SK-N-SH (cell line): Measurements from ENCODE around the gene MXRA8. TPM values are rescaled to one million over a fixed set of nuclear protein-coding genes. Genes with fewer than 3 reads are reported as not detected.

ENCODE experiments used
- CTCF ChIA-PET: fragments of 300-600, 350-600 bp; formaldehyde crosslinking; extraction: SDS; loops from one replicate; lab custom pipeline; 2021; lab: Yijun Ruan, JAX
- POLR2A ChIA-PET: fragments of 350-600 bp; sonication (Branson Sonifier 250); formaldehyde crosslinking; extraction: SDS; loops from one replicate; lab custom pipeline; 2020; ENCODE audit warnings: antibody characterized with exemption, inconsistent platforms; lab: Yijun Ruan, JAX
- DNase-seq: peaks from one replicate; pipeline ENCODE4 v3.0.0; 2012
- H2AFZ ChIP-seq: fragments of 200-600 bp; sonication (generic); 2 replicates; pipeline ENCODE4 v1.8.1; 2016; ENCODE audit warnings: antibody characterized with exemption, mild to moderate bottlenecking, low read depth
- H3F3A ChIP-seq: fragments of 200-600 bp; sonication (generic); replicated peaks from 2 replicates; pipeline ENCODE3; 2016; ENCODE audit warnings: antibody characterized with exemption, mild to moderate bottlenecking; ENCODE audit not compliant: insufficient read depth
- H3K27ac ChIP-seq, 2 experiments: fragments of 200-500 bp in 1 of 2; fragments of 200-600 bp in 1 of 2; sonication (Bioruptor generic) in 1 of 2; sonication (generic), shearing (Covaris generic) in 1 of 2; 2 replicates each; pipeline versions ENCODE4 v1.5.1 to v1.6.1; 2014 to 2016; ENCODE audit warnings: low read depth in 2 of 2, inconsistent platforms in 1 of 2, low read length in 1 of 2, mild to moderate bottlenecking in 1 of 2, mixed read lengths in 1 of 2
- H3K27me3 ChIP-seq: fragments of 200-600 bp; sonication (generic), shearing (Covaris generic); 2 replicates; pipeline ENCODE4 v1.6.1; 2016; ENCODE audit warnings: mixed run types; ENCODE audit not compliant: insufficient read depth
- H3K36me3 ChIP-seq, 2 experiments: fragments of 200-500 bp in 1 of 2; fragments of 200-600 bp in 1 of 2; sonication (Bioruptor generic) in 1 of 2; sonication (generic) in 1 of 2; replicated peaks in 1 of 2; 2 replicates each; pipeline versions ENCODE3 to v1.5.1; 2014 to 2016; ENCODE audit warnings: low read length in 1 of 2, mild to moderate bottlenecking in 1 of 2; ENCODE audit not compliant: insufficient read depth in 2 of 2, control insufficient read depth in 1 of 2
- H3K4me1 ChIP-seq, 2 experiments: fragments of 200-500 bp in 1 of 2; fragments of 200-600 bp in 1 of 2; sonication (Bioruptor generic) in 1 of 2; sonication (generic), shearing (Covaris generic) in 1 of 2; 2 replicates each; pipeline versions ENCODE4 v1.5.1 to v1.6.1; 2014 to 2016; ENCODE audit warnings: low read depth in 1 of 2, low read length in 1 of 2, mixed run types in 1 of 2; ENCODE audit not compliant: insufficient read depth in 2 of 2, control insufficient read depth in 1 of 2
- H3K4me2 ChIP-seq: fragments of 200-600 bp; sonication (generic), shearing (Covaris generic); 2 replicates; pipeline ENCODE4 v1.6.1; 2017; ENCODE audit warnings: mixed run types
- H3K4me3 ChIP-seq, 2 experiments: fragments of 200-500 bp in 1 of 2; fragments of 200-600 bp in 1 of 2; sonication (Bioruptor generic) in 1 of 2; sonication (generic), shearing (Covaris generic) in 1 of 2; 2 replicates each; pipeline versions ENCODE4 v1.5.1 to v1.8.1; 2014 to 2016; ENCODE audit warnings: low read depth in 2 of 2, inconsistent platforms in 1 of 2, low read length in 1 of 2, mild to moderate bottlenecking in 1 of 2, mixed read lengths in 1 of 2, moderate library complexity in 1 of 2
- H3K79me2 ChIP-seq: fragments of 200-600 bp; sonication (generic); 2 replicates; pipeline ENCODE4 v1.8.1; 2017; ENCODE audit warnings: mild to moderate bottlenecking; ENCODE audit not compliant: insufficient read depth
- H3K9ac ChIP-seq: fragments of 200-600 bp; sonication (generic); 2 replicates; pipeline ENCODE4 v1.6.1; 2017; ENCODE audit warnings: mixed run types
- H3K9me2 ChIP-seq: fragments of 200-600 bp; sonication (generic); 2 replicates; pipeline ENCODE4 v1.6.1; 2017; ENCODE audit warnings: mixed run types
- H3K9me3 ChIP-seq: fragments of 200-600 bp; sonication (generic); 2 replicates; pipeline ENCODE4 v1.6.1; 2017; ENCODE audit warnings: mixed run types, mild to moderate bottlenecking, moderate library complexity
- H4K20me1 ChIP-seq: fragments of 200-600 bp; sonication (generic); 2 replicates; pipeline ENCODE4 v1.6.1; 2017; ENCODE audit warnings: mild to moderate bottlenecking, mixed run types; ENCODE audit not compliant: insufficient read depth
- ELF1 ChIP-seq: IDR thresholded peaks from 2 replicates; pipeline ENCODE4 v1.4.0; 2012
- EP300 ChIP-seq, 2 experiments: IDR thresholded peaks; 2 replicates each; pipeline versions ENCODE4 v1.4.0 to v1.6.1; 2012; ENCODE audit warnings: borderline replicate concordance in 1 of 2, low read depth in 1 of 2, low read length in 1 of 2
- FOSL2 ChIP-seq: IDR thresholded peaks from 2 replicates; pipeline ENCODE4 v1.4.0; 2012; ENCODE audit warnings: low read depth, mild to moderate bottlenecking, moderate library complexity, borderline replicate concordance
- FOXJ3 ChIP-seq: sonication (generic); formaldehyde crosslinking; IDR thresholded peaks from 2 replicates; pipeline ENCODE4 v1.5.1; 2020; ENCODE audit warnings: mild to moderate bottlenecking, missing genetic modification reagents
- GABPA ChIP-seq: IDR thresholded peaks from 2 replicates; pipeline ENCODE4 v1.4.0; 2012; ENCODE audit warnings: low read depth, mild to moderate bottlenecking
- GATA2 ChIP-seq: sonication (generic); formaldehyde crosslinking; IDR thresholded peaks from 2 replicates; pipeline ENCODE4 v1.5.0; 2020; ENCODE audit warnings: mild to moderate bottlenecking, missing genetic modification reagents
- JUND ChIP-seq: IDR thresholded peaks from 2 replicates; pipeline ENCODE4 v1.4.0; 2012
- MXI1 ChIP-seq: IDR thresholded peaks from 2 replicates; pipeline ENCODE4 v1.6.1; 2012; ENCODE audit warnings: mild to moderate bottlenecking, low read depth, low read length, improper control_type of control experiment
- PBX3 ChIP-seq: IDR thresholded peaks from 2 replicates; pipeline ENCODE4; 2012
- POLR2AphosphoS5 ChIP-seq: IDR thresholded peaks from 2 replicates; pipeline ENCODE4 v1.6.1; 2012; ENCODE audit warnings: low read depth, low read length
- RAD21 ChIP-seq: IDR thresholded peaks from 2 replicates; pipeline ENCODE4 v1.6.1; 2012; ENCODE audit warnings: mild to moderate bottlenecking, low read length
- RCOR1 ChIP-seq: fragments of 150-350 bp; IDR thresholded peaks from 2 replicates; pipeline ENCODE4 v1.6.1; 2017; ENCODE audit warnings: antibody characterized with exemption, low read length
- REST ChIP-seq: IDR thresholded peaks from 2 replicates; pipeline ENCODE4 v1.6.1; 2012; ENCODE audit warnings: mild to moderate bottlenecking, low read depth, low read length, moderate library complexity
- RFX5 ChIP-seq: IDR thresholded peaks from 2 replicates; pipeline ENCODE4 v1.6.1; 2012; ENCODE audit warnings: mild to moderate bottlenecking, improper control_type of control experiment, low read length
- RXRA ChIP-seq: IDR thresholded peaks from 2 replicates; pipeline ENCODE4 v1.4.0; 2012; ENCODE audit warnings: low read depth, mild to moderate bottlenecking, borderline replicate concordance
- SMC3 ChIP-seq: IDR thresholded peaks from 2 replicates; pipeline ENCODE4 v1.6.1; 2012; ENCODE audit warnings: low read depth, low read length, improper control_type of control experiment
- TAF1 ChIP-seq: IDR thresholded peaks from 2 replicates; pipeline ENCODE4 v1.6.1; 2012; ENCODE audit warnings: low read depth, mild to moderate bottlenecking, low read length, moderate library complexity, borderline replicate concordance
- TCF12 ChIP-seq: IDR thresholded peaks from 2 replicates; pipeline ENCODE4 v1.4.0; 2012
- TEAD4 ChIP-seq: IDR thresholded peaks from 2 replicates; pipeline ENCODE4 v1.4.0; 2012; ENCODE audit warnings: mild to moderate bottlenecking, borderline replicate concordance; ENCODE audit not compliant: insufficient read depth
- USF1 ChIP-seq: IDR thresholded peaks from 2 replicates; pipeline ENCODE4 v1.4.0; 2012; ENCODE audit warnings: low read depth, borderline replicate concordance
- WGBS: methylation state at CpG from one replicate; pipeline ENCODE4 v1.1.6; 2017; ENCODE audit warnings: low lambda C conversion rate; 5-methylcytosine and 5-hydroxymethylcytosine counted together
- polyA plus RNA-seq, 3 experiments: library from polyadenylated mRNA; depleted of rRNA; stranded (reverse); fragments of >200 nt; gene quantifications; 2 replicates each; pipeline ENCODE4 v1.2.3, GENCODE V29; 2012
- TF ChIP-seq, protein P1 (sequence below): fragments of 150-350 bp; IDR thresholded peaks from 2 replicates; pipeline ENCODE4 v1.6.1; 2017; ENCODE audit warnings: antibody characterized with exemption, low read length, low read depth, borderline replicate concordance

Gene MXRA8
- polyA plus RNA-seq, 1 of the 3 experiments (the other 2 are of a cell fraction): 2.5 TPM

- H3K4me2 ChIP-seq: no peak overlapping the region
- CTCF ChIA-PET: interaction anchor here (1.3 to 1.8 kb wide), 3 partner anchors 16 to 30 kb away, joined by 3 to 5 read pairs (median 4); no protein-coding TSS in a partner anchor
- WGBS: no CpG with 5 or more reads among the region's 8 CpGs
- H3K9me3 ChIP-seq: no peaks in the 10 kb centered on the region
- peaks cover 4 to 24% of the 10 kb centered on the region in 2 experiments; a peak in 2 of 4 replicates for H3K4me1 ChIP-seq
- H3F3A ChIP-seq: peaks cover 14% of the 10 kb centered on the region
- DNase-seq: no peak
- no peaks in the 10 kb centered on the region for H3K9me2 ChIP-seq
- POLR2A ChIA-PET: no interaction called here
- peaks cover 84% of the 10 kb centered on the region for H3K79me2 ChIP-seq
- H3K27me3 ChIP-seq: no peaks in the 10 kb centered on the region
- peaks cover 8 to 33% of the 10 kb centered on the region in 2 experiments for H3K36me3 ChIP-seq
- no peak overlapping the region for H3K27ac ChIP-seq
- TF ChIP-seq POLR2AphosphoS5 (no peak), RAD21 (no peak), TCF12 (no peak), TAF1 (no peak), RFX5 (no peak), ELF1 (no peak), GABPA (no peak)
- TF ChIP-seq, all 33 proteins: peak for 0
- peaks cover 55% of the 10 kb centered on the region for H4K20me1 ChIP-seq
- H3K9ac ChIP-seq: no peak overlapping the region
- H2AFZ ChIP-seq: no peak overlapping the region
- H3K4me3 ChIP-seq: no peak overlapping the region
Measured at GRCh38 chr1:1321477-1321876, 36.9 kb downstream of the MXRA8 start.

- Histone ChIP-seq H3K4me2 (no peak overlapping the region), H3K9me2 (no peaks in the 10 kb centered on the region), H3K27me3 (no peaks in the 10 kb centered on the region), H3K4me1 (peaks cover 4 to 20% of the 10 kb centered on the region in 2 experiments; a peak in 2 of 4 replicates), H3K9ac (no peak overlapping the region), H3K79me2 (peaks cover 84% of the 10 kb centered on the region), H3K9me3 (no peaks in the 10 kb centered on the region), H4K20me1 (peaks cover 55% of the 10 kb centered on the region), H3K36me3 (peaks cover 12 to 30% of the 10 kb centered on the region in 2 experiments), H3F3A (peaks cover 14% of the 10 kb centered on the region), H2AFZ (no peak overlapping the region), H3K27ac (no peak overlapping the region), H3K4me3 (no peak overlapping the region)
- ChIA-PET POLR2A (no interaction called here), CTCF (interaction anchor here (1.3 to 1.8 kb wide), 3 partner anchors 16 to 29 kb away, joined by 3 to 5 read pairs (median 4); no protein-coding TSS in a partner anchor)
- no peak for TF ChIP-seq JUND
- TF ChIP-seq RCOR1: no peak
- no peak for TF ChIP-seq RFX5
- no peak for TF ChIP-seq FOXJ3
- TF ChIP-seq, protein P1, sequence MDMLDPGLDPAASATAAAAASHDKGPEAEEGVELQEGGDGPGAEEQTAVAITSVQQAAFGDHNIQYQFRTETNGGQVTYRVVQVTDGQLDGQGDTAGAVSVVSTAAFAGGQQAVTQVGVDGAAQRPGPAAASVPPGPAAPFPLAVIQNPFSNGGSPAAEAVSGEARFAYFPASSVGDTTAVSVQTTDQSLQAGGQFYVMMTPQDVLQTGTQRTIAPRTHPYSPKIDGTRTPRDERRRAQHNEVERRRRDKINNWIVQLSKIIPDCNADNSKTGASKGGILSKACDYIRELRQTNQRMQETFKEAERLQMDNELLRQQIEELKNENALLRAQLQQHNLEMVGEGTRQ: no peak
- TF ChIP-seq GATA2 (CRISPR knock-in tag): no peak
- TF ChIP-seq PBX3: no peak
- no peak for TF ChIP-seq TAF1
- no peak for TF ChIP-seq SMC3
- TF ChIP-seq TCF12: no peak
- TF ChIP-seq REST: no peak
- TF ChIP-seq POLR2AphosphoS5: no peak
- no peak for TF ChIP-seq USF1
- no peak for TF ChIP-seq MXI1
- TF ChIP-seq FOSL2: no peak
- no peak for TF ChIP-seq EP300 (IDR thresholded peaks at IDR 0.05; ENCODE audit: borderline replicate concordance in 1 of 2, low read depth in 1 of 2, low read length in 1 of 2)
- TF ChIP-seq RAD21: no peak
- TF ChIP-seq TEAD4: no peak
- TF ChIP-seq RXRA: no peak
- DNase-seq: no peak
- no CpG with 5 or more reads among the region's 23 CpGs for WGBS
Measured at GRCh38 chr1:1320666-1321448, 37.5 kb downstream of the MXRA8 start.
